ENCODE data around the gene ATP10A.
"Not testable (repeated sequence)": the region's sequence is repeated elsewhere in the genome, so short reads cannot be mapped to it uniquely, and the experiment has no call there.

Gene ATP10A

DNA sequence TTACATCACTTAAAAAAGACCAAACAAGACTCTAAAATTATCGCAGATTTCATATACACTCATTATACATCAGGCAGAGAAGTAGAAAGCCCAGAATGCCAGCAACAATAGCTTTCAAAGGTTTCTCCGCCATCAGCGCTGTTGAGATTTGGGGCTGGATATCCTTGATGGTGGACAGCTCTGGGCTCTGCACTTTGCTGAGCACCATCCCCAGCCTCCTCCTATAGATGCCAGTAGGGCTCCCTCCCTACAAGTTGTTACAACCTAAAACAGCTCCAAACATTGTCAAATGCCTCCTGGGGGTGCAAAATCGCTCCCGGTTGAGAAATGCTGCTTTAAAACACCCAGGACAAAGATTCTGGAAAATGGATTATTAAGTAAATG, 73.5 kb downstream of the ATP10A start:
- DNase-seq, result no peak

DNA sequence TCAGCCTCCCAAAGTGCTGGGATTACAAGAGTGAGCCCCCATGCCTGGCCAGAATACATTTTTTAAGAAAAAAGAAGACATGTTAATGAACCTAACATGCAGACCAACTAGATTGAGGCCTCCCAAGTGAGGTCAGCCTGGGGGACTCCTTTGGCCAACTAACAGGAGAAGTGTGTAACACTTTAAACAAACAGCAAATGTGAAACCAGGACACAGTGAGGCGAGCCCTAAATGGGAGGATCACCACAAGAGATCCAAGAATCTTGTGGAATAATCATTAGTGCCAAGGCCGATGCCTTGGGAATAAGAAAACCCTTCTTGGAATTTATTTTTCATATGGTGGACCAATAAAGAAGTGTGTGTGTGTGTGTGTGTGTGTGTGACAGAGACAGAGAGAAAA, 73.9 kb downstream of the ATP10A start:
- no peak for DNase-seq

- DNase-seq, result no peak
These were observed 75.1 kb downstream of the ATP10A start for GRCh38 chr15:25787855-25788520.

- DNase-seq, result no peak
These were observed 75.7 kb downstream of the ATP10A start for GRCh38 chr15:25787381-25787780.

GRCh38 chr15:25786040-25786439, 77.1 kb downstream of the ATP10A start:
- no peak for DNase-seq

- DNase-seq, result no peak
These were observed 77.5 kb downstream of the ATP10A start for GRCh38 chr15:25785641-25786025.

GRCh38 chr15:25784876-25785640, 78.1 kb downstream of the ATP10A start:
- DNase-seq, result no peak

DNA sequence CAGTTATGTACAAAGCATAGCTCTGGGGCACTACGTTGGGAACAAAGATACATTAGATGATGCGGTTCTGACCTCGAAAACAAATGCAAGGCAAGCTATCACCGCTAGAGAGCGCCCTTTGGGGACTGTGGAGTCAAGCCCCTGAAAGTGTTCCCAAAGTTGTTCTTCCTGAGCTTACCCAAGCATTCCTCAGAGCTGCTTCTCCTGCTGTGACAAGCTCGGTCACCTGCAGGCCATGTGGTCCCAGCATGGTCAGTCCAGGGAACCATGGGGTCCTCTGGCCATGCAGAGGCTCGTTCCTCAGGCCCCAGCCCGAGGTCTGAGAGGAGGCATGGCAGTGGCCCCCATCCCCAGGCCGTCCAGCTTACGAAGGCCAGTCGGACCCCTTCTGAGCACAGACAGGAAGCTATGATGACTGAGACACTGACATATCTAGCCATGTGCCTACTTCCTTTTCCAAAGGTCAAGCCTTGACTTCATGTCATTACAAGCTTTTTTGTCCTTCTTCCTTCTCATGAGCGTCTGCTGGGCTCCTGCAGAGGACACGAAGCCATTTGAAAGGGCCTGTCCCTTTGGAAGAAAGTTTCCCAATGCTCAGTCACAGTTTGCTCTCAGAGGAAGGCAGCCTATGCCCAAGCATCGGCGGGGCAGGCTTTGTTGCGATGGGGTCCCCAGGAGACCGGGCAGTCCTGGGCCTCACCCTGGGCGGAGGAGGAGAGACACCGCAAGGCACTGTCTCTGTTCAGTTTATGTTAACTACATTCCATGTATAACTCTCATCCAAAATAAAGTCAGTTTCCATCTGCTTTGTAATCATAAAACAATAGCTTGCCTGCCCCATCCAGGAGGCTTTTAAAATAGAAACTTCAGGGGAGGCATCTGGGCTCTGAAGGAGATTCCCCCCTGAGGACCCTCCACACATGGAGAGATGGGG, 79.3 kb downstream of the ATP10A start:
- no peak for DNase-seq

- no peak for DNase-seq
These were observed 80.0 kb downstream of the ATP10A start for GRCh38 chr15:25783134-25783533.

GRCh38 chr15:25780479-25781255, 82.5 kb downstream of the ATP10A start:
- no peak for DNase-seq

DNA sequence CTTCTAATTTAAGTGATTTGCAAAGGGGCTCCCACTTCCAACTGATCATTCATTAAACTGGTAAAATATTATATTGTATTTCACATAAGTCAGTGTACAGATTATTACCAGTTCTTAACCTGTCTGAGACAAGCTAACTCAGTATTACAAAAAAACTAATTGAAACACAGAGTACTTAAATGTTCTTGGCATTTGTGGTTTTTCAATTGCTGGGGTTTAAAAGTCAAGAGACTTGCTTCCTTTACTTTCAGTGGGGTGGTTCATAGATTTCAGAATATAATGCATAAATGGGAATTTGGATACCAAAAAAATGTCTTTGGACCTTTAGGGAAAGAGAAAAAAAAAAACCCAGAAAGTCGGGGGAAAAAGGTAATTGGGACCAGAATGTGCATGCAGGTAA, 85.0 kb downstream of the ATP10A start:
- no peak for DNase-seq

GRCh38 chr15:25777037-25777436, 86.1 kb downstream of the ATP10A start:
- no peak for DNase-seq

DNA sequence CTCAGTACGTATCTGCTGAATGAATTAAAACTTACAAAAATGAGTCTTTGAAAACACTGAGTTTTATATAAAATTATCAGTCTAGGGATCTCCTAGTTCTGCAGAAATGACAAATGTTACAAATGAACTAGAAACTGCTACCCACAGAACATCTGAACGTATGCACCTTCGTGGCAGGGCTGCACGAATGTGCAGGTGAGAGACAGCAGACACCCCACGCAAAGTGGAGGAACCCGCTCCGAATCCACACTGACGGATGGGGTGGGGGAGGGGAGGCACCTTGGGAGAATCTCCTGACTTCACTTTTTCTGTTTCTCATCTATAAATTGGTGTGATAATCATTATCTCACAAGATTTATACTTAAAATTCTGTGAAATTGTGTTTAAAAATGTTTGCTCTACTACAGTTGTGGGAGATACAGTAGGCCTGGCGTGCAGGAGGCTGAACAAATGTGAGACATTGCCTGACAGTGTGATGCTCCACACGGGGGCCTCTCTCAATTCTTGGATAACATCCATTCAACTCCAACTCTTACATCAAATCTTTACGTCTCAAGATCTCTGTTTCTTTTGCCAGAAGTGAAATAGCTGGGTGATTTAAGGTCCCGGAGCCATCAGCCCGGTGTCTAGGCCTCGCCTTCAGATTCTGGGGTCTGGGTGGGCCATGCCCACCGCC, 86.9 kb downstream of the ATP10A start:
- DNase-seq, result no peak

DNA sequence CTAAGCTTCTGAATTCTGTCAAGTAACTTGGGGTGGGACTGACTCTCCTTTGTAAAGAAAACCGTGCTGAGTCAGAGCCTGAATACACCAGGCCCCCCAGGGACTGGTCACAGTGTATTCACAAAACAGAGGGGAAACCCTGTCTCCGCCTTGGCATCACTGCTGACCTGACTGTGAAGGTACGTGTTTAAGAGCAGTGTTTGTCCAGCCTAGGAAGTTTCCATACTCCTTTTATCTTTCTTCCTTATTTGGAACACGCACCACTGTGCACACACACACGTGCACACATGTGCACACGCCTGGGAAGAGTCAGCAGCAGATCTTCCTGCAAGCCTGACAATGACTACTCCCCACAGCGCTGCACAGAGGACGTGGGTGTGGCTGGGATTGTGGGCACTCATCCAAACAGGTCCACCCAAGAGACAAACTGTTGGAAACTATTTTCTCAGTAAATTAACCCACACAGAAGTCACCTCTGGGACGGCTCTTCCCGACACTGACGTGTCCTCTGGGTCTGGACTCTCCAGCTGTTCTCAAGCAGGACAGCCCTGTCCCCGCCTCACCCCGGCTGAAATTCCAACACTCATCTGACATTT, 87.7 kb downstream of the ATP10A start:
- no peak for DNase-seq

- no peak for DNase-seq
These were observed 88.3 kb downstream of the ATP10A start for GRCh38 chr15:25774871-25775270.

- no peak for DNase-seq
These were observed 89.9 kb downstream of the ATP10A start for GRCh38 chr15:25773248-25773647.

DNA sequence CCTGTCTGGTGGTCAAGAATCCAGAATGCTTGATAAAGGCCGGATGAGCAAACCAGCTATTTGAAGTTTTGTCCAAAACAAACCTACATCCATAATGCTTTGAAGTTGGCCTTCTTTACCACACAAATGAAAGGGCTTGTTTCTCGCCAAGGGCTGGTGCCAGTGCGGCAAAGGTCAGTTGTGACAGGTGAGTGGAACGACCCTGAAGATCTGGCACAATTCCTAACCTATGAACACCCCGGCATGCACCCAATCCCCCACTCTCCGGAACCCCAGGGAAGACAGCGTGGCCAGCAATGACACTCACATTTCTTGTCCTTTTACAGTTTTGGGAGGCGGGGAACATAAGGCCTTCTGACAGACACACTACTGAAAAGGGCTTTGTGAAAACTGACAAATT, 90.6 kb downstream of the ATP10A start:
- no peak for DNase-seq

GRCh38 chr15:25771736-25772135, 91.4 kb downstream of the ATP10A start:
- not testable (repeated sequence) for DNase-seq

DNA sequence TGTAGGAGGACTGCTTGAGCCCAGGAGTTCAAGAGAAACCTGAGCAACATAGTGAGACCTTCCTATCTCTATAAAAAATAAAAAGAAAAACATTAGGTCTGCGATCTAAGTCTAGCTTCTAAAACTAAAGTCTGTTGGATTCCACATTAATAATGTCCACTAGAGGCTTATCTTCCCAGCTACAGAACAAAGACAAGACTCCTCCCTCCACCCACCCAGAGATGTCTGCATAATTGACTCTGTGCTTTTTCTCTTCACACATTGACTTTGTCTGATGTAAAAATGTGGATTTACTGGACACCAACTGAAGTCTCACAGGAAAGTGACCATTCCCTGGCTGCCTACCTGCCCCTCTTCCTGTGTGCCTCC, 91.8 kb downstream of the ATP10A start:
- no peak for DNase-seq

DNA sequence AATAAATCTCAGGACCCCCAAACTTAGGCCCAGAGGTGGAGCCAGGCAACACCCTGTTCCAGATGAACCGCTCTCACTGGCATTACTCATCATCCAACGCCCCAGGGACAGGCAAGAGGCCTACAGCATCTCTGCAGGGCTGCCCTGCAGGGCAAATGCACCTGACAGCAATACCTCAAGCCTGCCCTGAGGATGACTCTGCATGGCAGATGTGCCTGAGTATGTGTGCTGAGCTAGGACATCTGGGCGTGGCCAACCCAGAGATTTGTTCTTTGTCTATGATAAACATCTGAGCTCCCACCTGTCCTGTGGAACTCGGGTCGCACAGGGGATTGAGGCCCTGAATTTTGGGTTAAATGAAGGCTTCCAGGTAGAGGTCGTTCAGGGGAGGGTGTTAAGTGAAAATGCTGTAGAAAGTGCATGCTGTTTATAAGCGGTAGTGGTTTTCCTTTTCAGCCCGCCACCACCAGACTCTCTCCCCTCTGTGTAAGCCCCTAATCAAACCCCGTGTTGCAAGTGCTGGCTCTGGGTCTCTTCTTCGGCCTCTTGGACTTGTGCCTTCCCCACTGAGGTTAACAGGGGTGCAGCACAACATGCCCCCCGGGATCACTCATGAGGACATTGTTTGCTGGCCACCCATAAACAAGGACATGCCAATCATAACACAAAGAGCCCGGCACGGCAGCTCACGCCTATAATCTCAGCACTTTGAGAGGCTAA, 92.3 kb downstream of the ATP10A start:
- DNase-seq, result no peak

- DNase-seq, result no peak
These were observed 93.1 kb downstream of the ATP10A start for GRCh38 chr15:25770031-25770430.
